ENCODE data around the gene THBS4.

- TF ChIP-seq CTCF (tag by site-specific recombination; IDR thresholded peaks at IDR 0.05) = no peak
- no peak for TF ChIP-seq ZXDB (tag by site-specific recombination; IDR thresholded peaks at IDR 0.05)
- TF ChIP-seq ZNF670 (tag by site-specific recombination; IDR thresholded peaks at IDR 0.05; ENCODE audit: low read depth) = no peak
- TF ChIP-seq GLIS2 (tag by site-specific recombination; IDR thresholded peaks at IDR 0.05) = no peak
- TF ChIP-seq REST (tag by site-specific recombination; IDR thresholded peaks at IDR 0.05) = no peak
- no peak for TF ChIP-seq ZBTB6 (tag by site-specific recombination; IDR thresholded peaks at IDR 0.05)
- TF ChIP-seq ZNF837 (tag by site-specific recombination; IDR thresholded peaks at IDR 0.05) = no peak
- TF ChIP-seq ZNF549 (tag by site-specific recombination; IDR thresholded peaks at IDR 0.05) = no peak
- no peak for TF ChIP-seq ZBTB49 (tag by site-specific recombination; IDR thresholded peaks at IDR 0.05; ENCODE audit: low read depth)
- TF ChIP-seq OVOL3 (tag by site-specific recombination; IDR thresholded peaks at IDR 0.05) = no peak
- TF ChIP-seq ZBTB1 (tag by site-specific recombination; IDR thresholded peaks at IDR 0.05) = no peak
- TF ChIP-seq ZFP41 (tag by site-specific recombination; IDR thresholded peaks at IDR 0.05; ENCODE audit: borderline replicate concordance) = no peak
- no peak for TF ChIP-seq ZNF704 (tag by site-specific recombination; IDR thresholded peaks at IDR 0.05)
Measured at GRCh38 chr5:80025069-80025468, 10.1 kb upstream of the THBS4 start.

Data from HEK293 (cell line).